ENCODE results near the gene BCKDHA. TPM values are rescaled to one million over a fixed set of nuclear protein-coding genes. Genes with fewer than 3 reads are reported as not detected.
"Not testable (repeated sequence)": the region's sequence is repeated elsewhere in the genome, so short reads cannot be mapped to it uniquely, and the experiment has no call there.

The BCKDHA gene
- total RNA-seq, 1 experiment from 2014 or later, result 112 TPM

DNA sequence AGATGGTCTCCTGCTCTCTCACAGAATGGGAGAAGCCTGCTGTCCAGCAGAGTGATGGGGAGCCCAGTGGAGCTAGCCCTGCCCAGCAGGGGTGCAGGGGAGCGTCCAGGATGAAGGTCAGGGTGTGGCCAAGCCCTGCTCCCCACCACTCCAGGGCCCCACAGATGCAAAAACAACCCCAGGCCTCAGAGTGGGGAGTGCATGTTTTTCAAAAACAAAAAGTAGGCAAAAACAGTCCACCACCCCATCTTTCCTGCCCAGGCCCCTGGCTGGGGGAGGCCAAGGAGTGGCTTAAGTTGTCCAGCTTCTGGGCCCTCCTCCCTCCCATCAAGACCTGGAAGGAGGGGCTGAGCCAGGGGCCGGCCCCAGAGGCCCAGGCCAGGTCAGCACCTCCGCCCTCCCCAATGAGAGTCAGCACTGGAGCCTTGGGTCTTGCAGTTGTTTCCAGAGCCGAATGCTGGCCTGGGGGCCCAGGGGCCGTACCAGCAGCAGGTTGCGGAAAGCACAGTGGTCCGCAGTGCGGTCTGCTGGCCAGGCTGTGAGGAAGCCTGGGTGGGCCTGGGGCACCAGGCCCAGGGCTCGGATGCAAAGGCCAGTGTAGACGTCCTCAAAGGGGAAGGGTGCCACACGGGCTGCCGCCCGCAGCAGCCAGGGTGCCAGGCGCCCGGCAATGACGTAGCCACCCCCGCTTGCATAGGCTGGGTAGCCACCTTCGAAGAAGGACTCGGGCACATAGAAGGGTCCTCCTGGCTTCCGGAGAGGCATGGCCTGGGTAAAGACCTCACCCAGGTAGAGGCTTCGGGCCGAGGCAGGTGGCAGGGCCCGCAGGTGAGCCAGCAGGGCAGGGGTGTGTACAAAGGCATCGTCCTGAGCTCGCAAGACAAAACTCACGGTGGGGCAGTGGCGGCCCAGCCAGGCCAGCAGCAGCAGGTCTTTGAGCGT, 27.8 kb downstream of the BCKDHA start:
- DNase-seq (ENCODE audit: low read depth), result no peak

DNA sequence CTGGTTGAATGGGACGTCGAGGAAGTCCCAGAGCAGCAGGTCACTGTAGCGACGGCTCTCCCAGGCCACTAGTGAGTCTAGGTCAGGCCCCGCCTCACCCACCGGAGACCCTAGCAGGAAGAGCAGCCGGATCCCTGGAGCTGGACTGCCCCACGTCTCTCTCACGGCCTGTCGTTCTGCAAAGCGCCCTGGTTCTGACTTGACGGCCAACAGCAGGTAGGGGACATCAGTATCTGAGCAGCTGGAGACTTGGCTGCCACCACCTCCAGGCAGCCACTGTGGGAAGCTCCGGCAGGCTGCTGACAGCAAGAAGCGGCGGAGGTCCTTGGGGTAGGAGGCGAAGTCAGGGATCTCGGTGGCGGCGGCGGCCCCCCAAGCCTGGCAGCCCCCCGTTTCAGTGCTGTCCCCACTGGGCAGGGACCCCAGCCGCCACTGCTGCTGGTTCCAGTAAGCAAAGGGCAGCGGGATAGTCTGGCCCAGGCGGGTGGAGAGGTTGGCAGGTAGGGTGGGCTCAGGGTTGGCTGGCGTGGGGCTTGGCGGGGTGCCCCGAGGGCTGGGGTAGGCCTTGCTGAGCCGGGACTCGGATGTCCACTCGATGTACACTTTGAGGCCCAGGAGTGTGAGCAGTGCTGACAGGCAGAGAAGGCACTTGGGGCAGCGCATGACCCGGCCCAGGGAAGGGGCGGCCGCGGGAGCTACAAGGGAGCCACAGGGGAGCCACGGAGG, 28.7 kb downstream of the BCKDHA start:
- DNase-seq (ENCODE audit: low read depth), result no peak

DNA sequence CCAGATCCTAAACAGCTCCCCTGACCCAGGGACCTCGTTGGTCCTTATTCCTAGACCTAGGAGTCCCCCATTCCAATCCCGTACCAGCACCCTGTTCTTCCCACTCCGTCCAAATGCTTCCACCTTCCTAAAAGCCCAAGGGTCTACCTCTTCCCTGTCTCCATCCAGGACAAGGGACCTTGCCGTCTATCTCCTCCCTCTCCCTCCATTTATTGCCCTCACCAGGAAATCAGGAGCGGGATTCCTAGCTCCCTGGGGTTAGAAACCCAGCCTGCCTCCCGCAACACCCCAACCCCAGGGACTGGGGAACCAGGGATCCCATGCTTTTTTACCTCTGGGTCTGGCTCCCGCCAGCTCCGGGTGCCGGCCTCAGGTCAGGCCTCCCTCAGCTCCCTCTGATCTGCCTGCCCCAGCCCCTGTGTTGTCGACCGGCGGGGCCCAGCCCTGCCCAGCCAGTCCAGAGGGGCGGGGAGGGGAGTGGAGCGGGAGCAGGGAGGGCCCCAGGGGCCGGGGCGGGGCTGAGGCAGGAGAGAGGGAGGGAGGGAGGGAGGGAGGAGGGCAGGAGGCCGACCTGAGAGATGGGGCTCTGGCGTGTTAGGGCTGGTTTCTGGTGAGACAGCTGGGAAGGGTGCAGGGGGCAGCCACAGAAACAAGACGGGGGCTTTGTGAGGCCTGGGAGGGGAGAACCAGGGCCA, 29.5 kb downstream of the BCKDHA start, which contains the start of gene B3GNT8:
Gene B3GNT8, minus strand, starts transcription at position 423 of the 695 bp plus-strand sequence. CDS start 596 bp downstream, outside the sequence.
- no peak for DNase-seq (ENCODE audit: low read depth)

DNA sequence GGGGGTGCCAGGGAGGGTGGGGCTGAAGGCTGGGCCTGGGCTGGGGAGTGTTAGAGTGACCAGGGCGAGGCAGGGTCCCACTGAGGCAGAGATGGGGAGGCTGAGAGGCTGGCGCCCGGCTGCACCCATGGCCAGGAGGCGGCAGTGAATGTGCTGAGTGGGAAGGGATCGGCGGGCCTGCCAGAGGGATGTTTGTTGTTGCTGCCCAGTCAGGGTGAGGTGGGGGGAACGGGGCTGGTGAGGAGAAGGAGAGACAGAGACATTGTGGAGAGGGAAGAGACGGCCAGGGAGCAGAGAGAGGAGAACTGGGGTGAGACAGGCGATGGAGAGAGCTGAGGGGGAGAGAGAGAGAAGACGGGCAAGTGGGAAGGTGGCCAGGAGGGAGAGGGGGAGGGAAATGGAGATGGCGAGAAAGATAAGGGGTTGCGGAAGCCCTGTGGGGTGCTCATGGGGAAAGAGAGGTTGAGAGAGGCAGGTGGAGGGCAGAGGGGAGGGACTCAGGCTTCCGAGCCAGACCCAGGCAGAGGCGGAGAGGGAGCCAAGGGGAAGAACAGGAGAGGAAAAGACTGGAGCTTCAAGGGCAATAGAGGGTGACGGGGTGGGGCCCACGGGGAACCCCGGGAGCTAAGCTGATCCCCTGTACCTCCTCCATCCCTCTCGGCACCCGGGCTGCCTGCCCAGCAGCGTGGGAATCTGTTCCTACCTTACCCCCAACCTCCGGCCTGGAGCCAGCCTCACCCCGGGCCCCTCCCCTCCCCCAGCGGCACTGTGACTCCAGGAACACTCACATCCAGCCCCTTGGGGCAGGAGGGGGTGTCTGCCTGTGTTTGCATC, 30.2 kb downstream of the BCKDHA start:
- no peak for DNase-seq (ENCODE audit: low read depth)

DNA sequence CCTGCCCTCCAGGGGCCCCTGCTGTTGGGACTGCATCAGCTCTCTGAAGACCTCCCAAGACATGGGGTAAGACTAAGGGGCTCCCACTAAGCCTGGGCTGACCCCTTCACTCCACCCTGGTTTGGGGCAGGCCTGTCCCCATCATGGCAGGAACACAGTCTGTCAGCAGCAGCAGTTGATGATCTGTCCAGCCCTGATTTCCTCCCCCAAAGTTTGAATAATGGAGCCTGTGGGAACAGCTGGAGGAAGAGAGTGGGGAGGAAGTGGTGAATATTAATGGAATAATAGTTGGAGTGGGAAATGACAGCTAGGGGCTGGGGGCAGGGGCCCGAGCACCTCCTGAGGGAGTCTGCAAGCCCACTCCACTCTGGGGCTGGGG, 30.9 kb downstream of the BCKDHA start:
- DNase-seq (ENCODE audit: low read depth), result no peak

DNA sequence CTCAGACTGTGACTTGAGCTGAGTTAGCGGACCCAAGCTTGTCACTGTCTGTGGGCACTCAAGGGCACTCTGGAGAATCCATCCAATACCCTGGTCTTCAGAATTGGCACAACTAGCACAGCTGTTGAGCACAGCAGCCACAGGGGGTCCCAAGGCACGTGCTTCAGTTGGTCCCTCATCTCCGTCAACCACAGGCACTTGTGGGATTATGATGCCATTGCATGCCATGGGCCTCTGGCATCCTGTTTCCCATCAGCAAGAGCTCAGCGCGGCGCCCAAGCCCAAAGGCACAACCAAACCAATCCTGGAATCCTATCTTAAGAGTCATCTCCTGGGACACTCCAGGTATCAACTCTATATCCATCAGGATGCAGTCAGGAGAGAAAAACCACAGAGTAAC, 33.3 kb downstream of the BCKDHA start:
- peak; percentile 45 for DNase-seq (ENCODE audit: low read depth)

DNA sequence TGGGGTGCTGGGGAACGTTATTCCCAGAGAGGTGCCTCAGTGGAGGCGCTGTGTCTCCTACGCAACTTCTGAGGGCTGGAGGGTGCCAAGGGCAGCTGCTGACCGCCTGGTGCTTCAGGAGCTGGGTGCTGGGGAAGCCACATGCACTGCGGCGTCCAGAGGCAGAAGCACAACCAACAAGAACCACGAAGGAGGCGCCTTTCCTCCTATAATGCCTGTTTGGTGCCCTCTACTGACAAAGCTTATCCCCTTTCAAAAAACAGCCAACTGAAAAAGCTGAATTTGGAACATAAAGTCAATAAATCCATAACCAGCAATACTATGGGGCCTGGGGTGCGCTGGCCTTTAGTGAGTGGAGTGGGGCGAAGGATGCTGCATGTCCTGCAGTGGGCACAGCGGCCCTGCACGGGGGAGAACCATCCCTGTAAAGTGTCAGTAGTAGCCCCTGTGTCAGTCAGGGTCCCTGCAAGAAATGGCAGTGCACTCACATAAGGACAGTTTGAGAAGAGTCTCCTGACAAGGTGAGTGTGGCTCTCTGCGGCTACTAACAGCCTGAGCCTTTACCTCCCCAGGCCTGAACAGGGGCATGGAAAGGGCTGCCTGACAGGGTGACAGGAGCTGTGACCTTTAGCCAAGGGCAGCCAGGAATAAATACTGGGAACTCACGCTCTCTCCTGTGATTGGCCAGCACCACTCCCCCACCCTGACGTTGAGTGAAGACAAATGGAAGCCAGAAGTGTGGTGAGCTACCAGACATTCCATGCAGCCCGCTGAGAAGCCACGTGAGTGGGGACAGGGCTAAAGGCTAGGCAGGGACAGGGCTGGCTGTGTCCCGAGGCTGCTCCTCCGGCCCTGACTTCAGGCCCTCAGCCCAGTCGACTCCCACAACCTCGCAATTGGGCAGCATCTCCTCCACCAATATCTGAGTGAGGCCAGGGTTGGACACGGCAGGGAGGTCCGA, 34.1 kb downstream of the BCKDHA start:
- DNase-seq (ENCODE audit: low read depth), result peak; percentile 62

DNA sequence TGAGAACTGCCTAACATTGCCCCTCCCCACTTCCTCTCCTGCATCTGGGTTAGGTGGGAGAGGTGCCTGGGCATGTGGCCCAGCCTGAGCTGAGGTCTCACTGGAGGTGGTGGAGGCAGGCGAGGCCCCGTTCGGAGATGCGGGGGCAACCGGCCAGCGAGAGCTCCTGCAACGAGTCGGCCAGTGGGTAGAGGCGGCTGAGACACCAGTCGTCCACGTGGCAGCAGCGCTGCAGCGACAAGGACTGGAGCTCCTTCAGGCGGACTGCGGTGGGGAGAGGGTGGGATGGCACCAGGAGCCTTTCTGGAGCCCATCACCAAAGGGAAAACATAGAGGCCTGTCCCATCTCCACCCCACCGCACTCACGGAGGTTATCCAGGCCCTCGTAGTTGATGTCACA, 35.6 kb downstream of the BCKDHA start:
- DNase-seq (ENCODE audit: low read depth), result no peak

DNA sequence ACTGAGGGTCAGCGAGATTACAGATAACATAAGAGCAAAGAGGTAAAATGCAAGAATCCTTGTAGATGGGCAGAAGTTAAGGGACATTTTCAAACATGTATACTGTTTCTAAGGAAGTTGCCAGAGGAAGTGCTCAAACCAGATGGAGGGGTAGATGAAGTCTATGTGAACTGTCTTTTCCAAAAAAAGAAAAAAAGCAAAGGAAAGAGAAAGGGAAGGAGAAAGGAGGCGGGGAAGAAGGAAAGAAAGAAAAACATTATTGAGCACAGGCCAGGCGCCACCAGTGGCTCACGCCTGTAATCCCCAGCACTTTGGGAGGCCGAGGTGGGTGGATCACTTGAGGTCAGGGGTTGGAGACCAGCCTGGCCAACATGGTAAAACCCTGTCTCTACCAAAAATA, 36.8 kb downstream of the BCKDHA start:
- DNase-seq (ENCODE audit: low read depth), result no peak

DNA sequence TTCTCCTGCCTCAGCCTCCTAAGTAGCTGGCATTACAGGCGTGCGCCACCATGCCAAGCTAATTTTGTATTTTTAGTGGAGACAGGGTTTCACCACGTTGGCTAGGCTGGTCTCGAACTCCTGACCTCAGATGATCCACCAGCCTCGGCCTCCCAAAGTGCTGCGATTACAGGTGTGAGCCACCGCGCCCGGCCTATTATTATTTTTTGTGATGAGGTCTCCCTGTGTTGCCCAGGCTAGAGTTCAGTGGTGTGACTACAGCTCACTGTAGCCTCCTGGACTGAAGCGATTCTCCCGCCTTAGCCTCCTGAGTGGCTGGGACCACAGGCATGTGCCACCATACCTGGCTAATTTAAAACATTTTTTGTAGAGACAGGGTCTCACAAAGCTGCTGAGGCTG, 37.8 kb downstream of the BCKDHA start:
- DNase-seq (ENCODE audit: low read depth), result not testable (repeated sequence)

DNA sequence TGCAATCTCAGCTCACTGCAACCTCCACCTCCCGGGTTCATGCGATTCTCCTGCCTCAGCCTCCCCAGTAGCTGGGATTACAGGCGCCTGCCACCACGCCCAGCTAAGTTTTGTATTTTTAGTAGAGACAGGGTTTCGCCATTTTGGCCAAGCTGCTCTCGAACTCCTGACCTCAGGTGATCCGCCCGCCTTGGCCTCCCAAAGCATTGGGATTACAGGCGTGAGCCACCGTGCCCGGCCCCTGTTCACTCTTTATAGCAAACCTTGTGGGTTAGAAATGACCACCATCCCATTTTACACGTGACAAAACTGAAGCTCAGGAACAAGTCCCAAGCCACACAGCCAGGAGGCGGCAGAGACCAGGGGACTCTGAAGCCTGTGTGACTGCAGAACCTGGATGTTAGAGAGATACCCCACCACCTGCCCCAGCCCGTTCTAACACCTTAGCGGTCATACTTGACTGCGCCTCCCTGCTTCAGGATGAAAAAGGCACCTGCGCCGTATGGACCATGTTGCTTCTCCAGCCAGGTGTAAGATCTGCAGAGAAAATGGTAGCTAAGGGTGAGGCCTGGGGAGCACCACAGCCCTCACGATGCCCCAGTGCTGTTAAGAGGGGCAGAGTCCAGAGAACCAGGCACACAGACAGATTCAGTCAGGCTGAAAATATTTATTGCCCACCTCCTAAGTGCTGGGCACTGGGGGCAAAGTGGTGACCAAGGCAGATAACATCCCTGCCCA, 38.5 kb downstream of the BCKDHA start:
- DNase-seq (ENCODE audit: low read depth), result no peak

DNA sequence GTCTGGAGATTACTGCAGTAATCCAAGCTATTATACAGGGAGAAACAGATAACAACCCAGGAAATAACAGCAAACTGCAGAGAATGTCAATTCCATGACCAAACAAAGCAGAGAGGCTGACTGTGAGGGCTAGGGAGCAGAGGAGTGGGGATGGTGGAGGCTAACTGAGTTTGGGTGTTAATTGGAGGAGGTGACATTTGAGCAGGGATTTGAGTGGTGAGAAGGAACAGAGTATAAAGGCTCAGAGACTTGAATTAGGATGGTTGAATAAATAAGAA, 39.0 kb downstream of the BCKDHA start:
- no peak for DNase-seq (ENCODE audit: low read depth)

DNA sequence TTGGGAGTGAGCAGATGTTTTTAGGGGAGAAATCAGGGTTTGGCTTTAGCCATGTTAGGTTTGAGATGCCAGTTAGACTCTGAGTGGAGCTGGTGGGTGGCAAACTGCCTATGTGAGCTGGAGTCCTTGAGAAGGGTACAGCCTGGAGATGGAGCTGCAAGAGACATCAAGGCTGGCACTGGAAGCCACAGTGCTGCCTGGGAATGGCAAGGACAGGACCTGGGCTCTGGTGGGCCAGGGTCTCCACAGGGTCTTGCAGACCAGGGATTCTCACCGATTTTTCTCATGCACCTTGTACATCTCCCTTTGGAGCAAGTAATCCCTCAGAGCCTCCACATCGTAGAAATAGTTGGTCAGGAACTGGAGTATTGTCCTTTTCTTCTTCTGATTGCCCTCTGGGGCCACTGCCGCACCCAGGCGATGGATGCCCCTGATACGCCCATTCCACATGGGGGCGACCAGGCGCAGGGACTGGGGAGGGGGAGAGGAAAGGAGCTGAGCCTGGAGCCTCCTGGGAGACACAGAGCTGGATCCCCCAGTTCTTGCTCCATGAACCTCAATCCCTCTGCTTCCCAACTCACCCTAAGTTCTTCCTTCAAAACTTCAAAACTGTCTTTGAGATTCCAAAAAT, 40.4 kb downstream of the BCKDHA start:
- no peak for DNase-seq (ENCODE audit: low read depth)

DNA sequence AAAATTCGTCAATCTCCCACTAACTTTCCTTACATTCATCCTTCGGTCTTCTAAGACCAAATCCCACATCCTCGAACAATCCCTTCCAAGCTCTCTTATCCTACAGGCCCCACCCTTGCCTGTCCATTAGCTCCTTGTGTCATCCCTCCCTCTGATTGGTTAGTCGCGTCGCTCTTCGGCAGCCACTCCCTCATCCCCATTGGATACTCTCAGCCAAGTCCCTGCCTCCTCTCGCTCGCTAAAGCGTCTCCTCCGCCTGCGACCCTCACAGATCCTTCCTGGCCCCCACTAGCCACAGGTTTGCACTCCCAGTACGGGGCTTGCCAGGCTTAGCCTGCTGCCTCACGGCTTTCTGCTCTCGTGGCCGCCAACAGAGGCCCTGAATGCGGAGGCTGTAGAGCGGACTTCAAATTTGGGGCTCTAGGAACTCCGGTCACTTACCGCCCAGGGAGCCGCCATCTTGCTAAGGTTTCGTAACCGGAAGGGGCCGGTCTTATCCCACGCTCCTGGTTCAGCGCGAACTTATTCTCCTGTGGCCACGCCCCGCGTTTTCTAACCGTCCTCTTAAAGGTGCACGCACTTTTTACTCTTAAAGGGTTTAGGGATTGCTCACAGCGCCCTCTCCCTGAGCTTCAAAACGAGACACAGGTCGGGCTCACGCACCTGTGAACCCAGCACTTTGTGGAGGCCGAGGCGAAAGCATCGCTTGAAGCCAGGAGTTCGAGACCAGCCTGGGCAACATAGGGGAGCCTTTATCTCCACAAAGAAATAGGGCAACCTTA, 42.0 kb downstream of the BCKDHA start, which contains the start of gene DMAC2:
Gene DMAC2, minus strand, starts transcription at position 472 of the 782 bp plus-strand sequence. Its CDS starts 13 bp downstream, at position 459.
- DNase-seq (ENCODE audit: low read depth), result peak; percentile 98

DNA sequence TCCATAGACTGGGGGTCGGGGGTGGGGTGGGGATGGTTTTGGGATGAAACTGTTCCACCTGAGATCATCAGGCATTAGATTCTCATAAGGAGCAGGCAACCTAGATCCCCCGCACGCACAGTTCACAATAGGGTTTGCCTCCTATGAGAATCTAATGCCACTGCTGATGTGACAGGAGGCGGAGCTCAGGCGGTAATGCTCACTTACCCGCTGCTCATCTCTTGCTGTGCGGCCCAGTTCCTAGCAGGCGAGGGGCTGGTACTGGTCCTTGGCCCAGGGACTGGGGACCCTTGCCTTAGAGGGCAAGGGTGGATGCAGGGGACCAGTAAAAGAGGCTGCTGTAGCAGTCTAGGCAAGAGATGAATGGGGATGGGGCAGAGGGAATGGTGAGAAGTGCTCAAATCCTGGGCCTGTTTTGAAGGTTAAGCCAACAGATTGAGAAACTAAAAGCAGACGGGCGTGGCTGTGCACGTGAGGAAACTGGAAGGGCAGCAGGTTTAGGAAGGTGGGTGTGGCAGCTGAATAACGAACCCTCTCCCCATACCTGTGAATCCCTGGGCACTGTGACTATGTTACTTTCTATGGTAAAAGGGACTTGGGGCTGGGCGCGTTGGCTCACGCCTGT, 43.8 kb downstream of the BCKDHA start:
- DNase-seq (ENCODE audit: low read depth), result no peak

DNA sequence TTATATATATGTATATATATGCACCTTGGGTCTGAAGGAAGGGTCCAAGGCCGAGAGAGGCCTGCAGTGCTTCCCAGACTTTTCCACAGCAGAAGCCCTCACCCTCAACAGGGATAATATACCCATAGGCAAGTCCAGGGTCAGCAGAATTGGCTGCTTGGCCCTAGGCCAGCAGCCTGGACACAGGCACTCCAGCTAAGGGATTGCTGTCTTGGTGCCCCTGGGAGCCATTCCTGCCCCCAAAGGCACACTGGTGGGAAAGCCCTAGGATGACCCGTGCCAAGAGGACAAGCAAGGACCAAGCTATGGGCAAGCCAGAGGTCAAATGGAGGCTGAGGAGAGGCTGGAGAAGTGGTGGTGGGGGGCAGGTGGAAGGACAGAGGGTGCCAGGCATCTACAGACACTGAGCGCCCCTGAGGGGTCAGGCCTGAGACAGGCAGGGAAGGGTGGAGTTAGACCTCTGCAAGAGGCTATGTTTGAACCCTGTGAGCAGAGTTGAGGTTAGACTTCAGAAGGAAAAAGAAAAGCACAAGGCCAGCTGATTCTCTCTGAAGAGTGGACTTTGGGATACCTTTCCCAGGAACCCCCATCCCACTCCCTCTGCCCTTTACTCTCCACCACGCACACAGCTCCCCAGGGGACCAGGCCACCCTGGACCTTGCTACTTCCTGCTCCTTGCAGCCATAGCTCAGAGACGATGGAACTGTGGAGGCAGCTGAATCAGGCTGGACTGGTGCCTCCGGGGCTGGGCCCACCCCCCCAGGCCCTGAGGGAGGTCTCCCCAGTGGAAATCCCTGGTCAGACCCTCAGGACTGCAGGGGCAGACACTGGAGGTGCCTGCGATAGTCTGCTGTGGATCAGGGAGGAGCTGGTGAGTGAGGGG, 45.1 kb downstream of the BCKDHA start, which contains the start of gene ERICH4:
Gene ERICH4, plus strand, starts transcription at position 684 of the 883 bp plus-strand sequence. Its CDS starts 14 bp downstream, at position 698.
- no peak for DNase-seq (ENCODE audit: low read depth)
